Pancreas (tissue), 10 donors: Measurements from ENCODE around the gene TAPBP. TPM values are rescaled to one million over a fixed set of nuclear protein-coding genes. Genes with fewer than 3 reads are reported as not detected.
A peak's percentile ranks its signal among the peaks of the same experiment; 100 is the strongest.

Experiments used
- ATAC-seq, 4 donors: fragments of 200-7000 bp; cut with Tn5 transposase; one replicate each; pipeline versions ENCODE4 v1.8.0 to v1.9.1; 2020; ENCODE audit warnings: mild to moderate bottlenecking in 4 of 4, moderate library complexity in 4 of 4
- DNase-seq, 6 donors: peaks; one replicate each; pipeline ENCODE4 v3.0.0-alpha.2; 2020
- FAIRE-seq: peaks from 2 replicates; lab custom pipeline; 2012; peaks lifted over from hg19 to GRCh38; lab: Jason Lieb, UNC
- H3K27ac ChIP-seq, 4 donors: fragments of 200-600 bp; sonication (generic); 1 replicate in 3 of 4; 2 replicates in 1 of 4; pipeline versions ENCODE4 v1.5.0 to v1.8.0; 2020
- H3K27me3 ChIP-seq, 4 donors: fragments of 200-600 bp; one replicate each; pipeline ENCODE4 v1.8.0; 2021
- H3K36me3 ChIP-seq, 3 donors: fragments of 200-600 bp; sonication (generic) in 1 of 3; one replicate each; pipeline versions ENCODE4 v1.5.0 to v1.8.0; 2020 to 2021
- H3K4me1 ChIP-seq, 3 donors: fragments of 200-600 bp; one replicate each; pipeline ENCODE4 v1.8.0; 2021
- H3K4me3 ChIP-seq, 4 donors: fragments of 200-600 bp; sonication (generic) in 2 of 4; one replicate each; pipeline versions ENCODE4 v1.5.0 to v1.8.0; 2020 to 2021
- H3K9me3 ChIP-seq, 4 donors: fragments of 200-600 bp; one replicate each; pipeline ENCODE4 v1.8.0; 2021
- whole genome bisulfite sequencing, 2 donors: extraction: QIAGEN DNeasy Blood & Tissue Kit; methylation state at CpG; one replicate each; pipeline ENCODE4 v1.1.7; 2013; 5-methylcytosine and 5-hydroxymethylcytosine counted together
- intact Hi-C, 3 donors: fragments of 100-400 bp; cut with DNase I; formaldehyde crosslinking; loops; one replicate each; pipeline versions ENCODE4 v1.11.1 to v1.14.2; 2022
- polyA plus RNA-seq, 2 donors: library from polyadenylated mRNA; stranded (reverse); fragments of 200-250 nt; gene quantifications; one replicate each; pipeline ENCODE4 v1.2.3, GENCODE V29; 2013
- total RNA-seq, 6 donors: library from RNA; stranded (reverse); fragmentation: NEBNext Ultra II Directional in 4 of 6; extraction: Animal tissue kit (Norgen Biotek cat#: 25700) in 4 of 6; gene quantifications; one replicate each; pipeline versions ENCODE4 v1.2.1 to v1.2.4, GENCODE V29; 2021 to 2023
- TF ChIP-seq, protein P1 (sequence below), 4 donors: fragments of 200-600 bp; sonication (generic) in 3 of 4; IDR thresholded peaks; one replicate each; pipeline versions ENCODE4 v1.5.0 to v1.8.0; 2021; ENCODE audit warnings: antibody characterized with exemption in 4 of 4
- donor health status: healthy with polysubstance abuse.
- donor health status: DM: no; HTN: no; CAD: no; lungs with moderate emphysema.
- donor health status: DM: no; HTN: no; CAD: no.
- donor health status: control.
- donor health status: control.
- donor health status: Bipolar disorder and iron deficiency.
- donor health status: DM: yes; HTN: yes; CAD: no.
- donor health status: DM: no; HTN: no; CAD: no.
- donor health status: DM: no; HTN: no; CAD: no.
- donor health status: DM: yes; HTN: yes; CAD: no.

Gene TAPBP
- total and polyA plus RNA-seq, 8 donors: 28.0 to 152 (median 41.2) TPM

DNA sequence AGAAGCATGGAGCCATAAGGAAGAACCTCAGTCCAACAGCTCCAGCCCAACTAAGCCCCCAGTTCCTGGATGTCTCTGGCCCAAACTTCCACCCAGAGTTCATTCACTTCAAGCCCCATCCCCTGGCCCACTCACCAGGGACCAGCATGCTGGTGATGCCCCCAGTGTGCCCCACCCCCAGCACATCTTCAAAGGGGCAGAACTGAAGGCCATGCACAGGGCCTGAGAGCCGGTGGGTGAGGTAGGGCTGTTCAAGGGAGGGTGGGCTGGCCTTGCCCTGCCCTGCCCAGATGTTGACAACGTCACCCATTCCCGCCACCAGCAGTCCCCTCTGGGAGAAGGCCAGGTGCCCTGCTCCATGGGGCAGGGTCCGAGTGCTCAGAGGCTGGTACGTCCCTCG lies 33.3 kb downstream of the TAPBP start:
- Histone ChIP-seq H3K4me1 (peaks cover 0 to 6% (median 0%) of the 10 kb centered on the region in 3 donors), H3K27ac (no peak overlapping the region), H3K27me3 (no peaks in the 10 kb centered on the region), H3K4me3 (no peak overlapping the region), H3K9me3 (no peaks in the 10 kb centered on the region), H3K36me3 (peaks cover 0 to 21% (median 9%) of the 10 kb centered on the region in 3 donors)
- intact Hi-C loops: no loop called here
- FAIRE-seq (no peak), ATAC-seq (no peak), DNase-seq (peak in 1 of 6 donors; percentile 20)
- 77% methylated on average over 6 of the region's 6 CpGs for WGBS, 2 donors
- TF ChIP-seq, protein P1, sequence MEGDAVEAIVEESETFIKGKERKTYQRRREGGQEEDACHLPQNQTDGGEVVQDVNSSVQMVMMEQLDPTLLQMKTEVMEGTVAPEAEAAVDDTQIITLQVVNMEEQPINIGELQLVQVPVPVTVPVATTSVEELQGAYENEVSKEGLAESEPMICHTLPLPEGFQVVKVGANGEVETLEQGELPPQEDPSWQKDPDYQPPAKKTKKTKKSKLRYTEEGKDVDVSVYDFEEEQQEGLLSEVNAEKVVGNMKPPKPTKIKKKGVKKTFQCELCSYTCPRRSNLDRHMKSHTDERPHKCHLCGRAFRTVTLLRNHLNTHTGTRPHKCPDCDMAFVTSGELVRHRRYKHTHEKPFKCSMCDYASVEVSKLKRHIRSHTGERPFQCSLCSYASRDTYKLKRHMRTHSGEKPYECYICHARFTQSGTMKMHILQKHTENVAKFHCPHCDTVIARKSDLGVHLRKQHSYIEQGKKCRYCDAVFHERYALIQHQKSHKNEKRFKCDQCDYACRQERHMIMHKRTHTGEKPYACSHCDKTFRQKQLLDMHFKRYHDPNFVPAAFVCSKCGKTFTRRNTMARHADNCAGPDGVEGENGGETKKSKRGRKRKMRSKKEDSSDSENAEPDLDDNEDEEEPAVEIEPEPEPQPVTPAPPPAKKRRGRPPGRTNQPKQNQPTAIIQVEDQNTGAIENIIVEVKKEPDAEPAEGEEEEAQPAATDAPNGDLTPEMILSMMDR (IDR thresholded peaks at IDR 0.05): no peak

DNA sequence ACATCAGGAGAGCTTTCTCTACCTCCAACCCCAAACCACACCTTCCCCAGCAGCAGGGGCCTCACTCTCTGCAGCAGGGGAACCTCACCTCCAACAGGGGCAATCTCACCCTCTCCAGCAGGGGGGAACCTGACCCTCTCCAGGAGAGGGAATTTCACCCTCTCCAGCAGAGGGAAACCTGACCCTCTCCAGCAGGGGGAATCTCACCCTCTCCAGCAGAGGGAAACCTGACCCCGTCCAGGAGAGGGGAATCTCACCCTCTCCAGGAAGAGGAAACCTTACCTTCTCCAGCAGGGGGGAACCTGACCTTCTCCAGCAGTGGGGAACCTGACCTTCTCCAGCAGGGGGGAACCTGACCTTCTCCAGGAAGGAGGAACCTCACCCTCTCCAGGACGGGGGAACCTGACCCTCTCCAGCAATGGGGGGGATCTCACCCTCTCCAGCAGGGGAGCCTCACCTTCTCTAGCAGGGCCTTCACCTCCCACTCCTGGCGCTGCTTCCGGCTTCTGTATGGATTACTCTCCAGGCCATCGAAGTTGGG lies 33.8 kb downstream of the TAPBP start:
- DNase-seq (peak in 1 of 6 donors; percentile 24), FAIRE-seq (no peak)
- no peaks in the 10 kb centered on the region for H3K9me3 ChIP-seq

DNA sequence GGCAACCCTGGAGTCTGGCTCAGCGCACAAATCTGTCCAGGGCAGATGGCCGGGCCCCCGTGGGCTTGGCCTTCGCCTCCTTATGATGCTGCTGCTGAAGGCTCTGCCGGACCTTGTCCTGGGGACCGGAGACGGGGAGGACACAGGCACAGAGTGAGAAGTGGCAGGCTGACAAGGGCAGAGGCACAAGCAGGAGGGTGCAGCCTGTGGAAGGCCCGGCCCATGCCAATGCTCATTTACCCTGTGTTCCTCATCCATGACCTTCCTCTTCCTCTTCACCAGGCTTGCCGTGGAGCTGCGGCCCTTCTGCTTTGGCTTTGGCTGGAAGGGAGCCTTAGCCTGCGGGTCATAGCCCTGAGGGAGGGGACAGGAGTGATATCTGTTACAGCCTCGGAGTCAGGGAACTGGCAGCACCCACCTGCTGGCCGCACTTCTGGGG lies 34.6 kb downstream of the TAPBP start:
- Histone ChIP-seq H3K4me3 (no peak overlapping the region), H3K9me3 (no peaks in the 10 kb centered on the region), H3K4me1 (peaks cover 2 to 11% (median 9%) of the 10 kb centered on the region in 3 donors), H3K27me3 (no peaks in the 10 kb centered on the region), H3K27ac (no peak overlapping the region), H3K36me3 (peaks cover 0 to 31% (median 15%) of the 10 kb centered on the region in 3 donors)
- WGBS, 2 donors: 73 to 76% methylated on average over 13 of the region's 13 CpGs
- ATAC-seq (peak in 2 of 4 donors; percentile 3 to 6), DNase-seq (peak in 2 of 6 donors; percentile 24 to 67), FAIRE-seq (no peak)
- intact Hi-C loops: no loop called here
- TF ChIP-seq, protein P1 (IDR thresholded peaks at IDR 0.05): no peak

More for the DNA sequence above, 33.8 kb downstream of the TAPBP start:
- intact Hi-C loops: no loop called here
- ATAC-seq: peak in 3 of 4 donors; percentile 25 to 46 (median 33)
- H3K4me3 ChIP-seq: no peak overlapping the region
- H3K27ac ChIP-seq: no peak overlapping the region
- TF ChIP-seq, protein P1 (IDR thresholded peaks at IDR 0.05): peak in 2 of 4 donors; percentile 14 to 20
- H3K36me3 ChIP-seq: peaks cover 0 to 26% (median 14%) of the 10 kb centered on the region in 3 donors
- peaks cover 0 to 6% (median 3%) of the 10 kb centered on the region in 3 donors for H3K4me1 ChIP-seq
- H3K27me3 ChIP-seq: no peaks in the 10 kb centered on the region
- WGBS, 2 donors: 61 to 68% methylated on average over 5 of the region's 5 CpGs

DNA sequence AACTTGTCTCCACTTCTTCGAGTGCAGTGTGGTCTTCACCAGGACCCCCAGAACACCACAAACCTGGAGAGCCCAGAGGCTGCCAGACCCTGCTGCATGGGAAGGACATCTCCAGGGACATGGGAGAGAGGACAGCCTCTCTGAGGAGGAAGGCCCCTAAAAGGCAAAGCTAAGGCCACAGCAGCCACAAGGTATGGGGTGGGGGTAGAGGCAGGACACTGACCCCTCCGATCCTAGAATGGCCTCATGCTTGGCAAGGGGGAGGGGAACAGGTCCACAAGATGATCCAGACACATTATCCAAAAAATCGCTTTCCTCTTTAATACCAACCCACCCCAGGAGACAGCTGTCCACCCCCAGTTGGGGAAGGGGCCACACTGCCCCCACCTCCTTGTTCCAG lies 35.1 kb downstream of the TAPBP start:
- peaks cover 0 to 31% (median 15%) of the 10 kb centered on the region in 3 donors for H3K36me3 ChIP-seq
- peaks cover 7 to 16% (median 13%) of the 10 kb centered on the region in 3 donors for H3K4me1 ChIP-seq
- DNase-seq: peak in 1 of 6 donors; percentile 11
- no peak overlapping the region for H3K4me3 ChIP-seq
- intact Hi-C loops: no loop called here
- H3K27ac ChIP-seq: no peak overlapping the region
- 79 to 89% methylated on average over 3 of the region's 3 CpGs for WGBS, 2 donors
- no peaks in the 10 kb centered on the region for H3K27me3 ChIP-seq
- no peaks in the 10 kb centered on the region for H3K9me3 ChIP-seq
- TF ChIP-seq, protein P1 (IDR thresholded peaks at IDR 0.05): no peak
- FAIRE-seq: no peak
- ATAC-seq: no peak

DNA sequence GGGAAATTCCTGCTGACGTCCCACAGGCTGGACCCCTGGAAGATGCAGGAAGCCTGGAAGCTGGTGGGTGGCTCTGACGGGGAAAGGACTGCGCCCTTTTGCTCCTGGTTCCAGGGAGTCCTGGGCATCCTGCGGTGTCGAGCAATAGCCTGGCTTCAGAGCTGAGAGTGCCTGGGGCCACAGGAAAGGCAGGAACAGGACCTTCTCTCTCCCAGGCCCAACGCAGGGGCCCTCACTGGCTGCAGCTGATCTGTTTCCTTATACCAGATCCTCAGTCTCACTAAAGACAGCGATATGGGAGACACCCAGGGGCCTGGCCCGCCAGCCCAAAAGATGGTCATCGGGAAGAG lies 35.5 kb downstream of the TAPBP start:
- no peak for DNase-seq
- intact Hi-C loops: no loop called here
- peaks cover 11 to 19% (median 16%) of the 10 kb centered on the region in 3 donors for H3K4me1 ChIP-seq
- H3K9me3 ChIP-seq: no peaks in the 10 kb centered on the region
- no peak for ATAC-seq
- H3K27ac ChIP-seq: peak overlapping the region in 1 of 4 donors; percentile 72
- FAIRE-seq: no peak
- H3K27me3 ChIP-seq: no peaks in the 10 kb centered on the region
- peaks cover 0 to 31% (median 15%) of the 10 kb centered on the region in 3 donors for H3K36me3 ChIP-seq
- TF ChIP-seq, protein P1 (IDR thresholded peaks at IDR 0.05): no peak
- WGBS, 2 donors: 79 to 90% methylated on average over 9 of the region's 9 CpGs
- no peak overlapping the region for H3K4me3 ChIP-seq
